ENCODE results near the gene POLR2B.
"Not testable (repeated sequence)": the region's sequence is repeated elsewhere in the genome, so short reads cannot be mapped to it uniquely, and the experiment has no call there.

POLR2B gene

GRCh38 chr4:56978750-56979303 lies at the start of gene POLR2B:
TSS of gene POLR2B (plus strand) at chr4:56978896. CDS start at chr4:56978986, 90 bp downstream.
- peak; percentile 95 for DNase-seq (ENCODE audit: low spot score)

GRCh38 chr4:56930638-56931037 lies 48.1 kb upstream of the POLR2B start:
- DNase-seq (ENCODE audit: low spot score) = no peak

- no peak for DNase-seq (ENCODE audit: low spot score)
Observed at GRCh38 chr4:56931924-56932323, 46.8 kb upstream of the POLR2B start.

DNA sequence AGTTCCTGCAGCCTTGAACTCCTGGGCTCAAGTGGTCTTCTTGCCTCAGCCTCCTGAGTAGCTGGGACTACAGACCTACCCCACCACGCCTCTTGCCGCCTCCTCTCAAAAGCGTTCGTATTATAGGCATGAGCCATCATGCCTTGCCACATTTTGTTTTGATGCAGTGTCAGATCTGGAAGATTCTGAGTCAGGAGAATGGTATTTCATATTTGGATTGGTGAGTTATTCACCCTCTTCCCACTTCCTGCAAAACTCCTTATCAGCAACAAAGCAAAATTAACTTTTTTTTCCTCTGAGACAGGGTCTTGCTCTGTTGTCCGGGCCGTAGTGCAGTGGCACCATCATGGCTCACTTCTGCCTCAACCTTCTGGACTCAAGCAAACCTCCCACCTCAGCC lies 41.4 kb upstream of the POLR2B start:
- DNase-seq (ENCODE audit: low spot score) = peak; percentile 70

DNA sequence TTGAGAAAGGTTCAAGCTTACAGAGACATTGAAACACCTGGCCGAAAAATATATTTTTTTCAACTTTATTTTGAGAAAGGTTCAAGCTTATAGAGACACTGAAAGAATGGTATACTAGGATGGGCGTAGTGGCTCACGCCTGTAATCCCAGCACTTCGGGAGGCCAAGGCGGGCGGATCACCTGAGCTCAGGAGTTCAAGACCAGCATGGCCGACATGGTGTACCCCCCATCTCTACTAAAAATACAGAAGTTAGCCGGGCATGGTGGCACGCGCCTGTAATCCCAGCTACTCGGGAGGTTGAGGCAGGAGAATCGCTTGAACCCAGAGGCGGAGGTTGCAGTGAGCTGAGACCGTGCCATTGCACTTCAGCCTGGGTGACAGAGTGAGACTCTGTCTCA lies 38.9 kb upstream of the POLR2B start:
- not testable (repeated sequence) for DNase-seq (ENCODE audit: low spot score)

GRCh38 chr4:56940403-56940802 lies 38.3 kb upstream of the POLR2B start:
- no peak for DNase-seq (ENCODE audit: low spot score)

- no peak for DNase-seq (ENCODE audit: low spot score)
Observed at GRCh38 chr4:56940971-56941370, 37.7 kb upstream of the POLR2B start.

DNA sequence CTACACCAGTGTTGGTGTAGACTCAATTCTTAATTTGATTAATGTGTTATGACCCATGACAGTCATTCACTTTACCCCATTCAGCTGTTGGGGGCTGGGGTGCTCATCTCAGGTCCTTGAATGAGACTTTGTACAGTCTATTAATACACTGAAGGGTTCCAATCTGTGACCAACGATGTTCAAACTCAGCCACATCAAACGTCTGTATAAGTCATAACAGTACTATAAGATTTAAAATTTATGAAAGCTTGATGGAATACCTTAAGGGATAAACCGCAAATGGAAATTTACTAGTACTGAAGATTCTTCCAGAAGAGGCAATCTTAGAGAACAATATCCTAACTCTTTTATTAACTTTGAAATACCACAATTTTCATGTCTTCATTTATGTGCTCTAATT lies 37.3 kb upstream of the POLR2B start:
- no peak for DNase-seq (ENCODE audit: low spot score)

DNA sequence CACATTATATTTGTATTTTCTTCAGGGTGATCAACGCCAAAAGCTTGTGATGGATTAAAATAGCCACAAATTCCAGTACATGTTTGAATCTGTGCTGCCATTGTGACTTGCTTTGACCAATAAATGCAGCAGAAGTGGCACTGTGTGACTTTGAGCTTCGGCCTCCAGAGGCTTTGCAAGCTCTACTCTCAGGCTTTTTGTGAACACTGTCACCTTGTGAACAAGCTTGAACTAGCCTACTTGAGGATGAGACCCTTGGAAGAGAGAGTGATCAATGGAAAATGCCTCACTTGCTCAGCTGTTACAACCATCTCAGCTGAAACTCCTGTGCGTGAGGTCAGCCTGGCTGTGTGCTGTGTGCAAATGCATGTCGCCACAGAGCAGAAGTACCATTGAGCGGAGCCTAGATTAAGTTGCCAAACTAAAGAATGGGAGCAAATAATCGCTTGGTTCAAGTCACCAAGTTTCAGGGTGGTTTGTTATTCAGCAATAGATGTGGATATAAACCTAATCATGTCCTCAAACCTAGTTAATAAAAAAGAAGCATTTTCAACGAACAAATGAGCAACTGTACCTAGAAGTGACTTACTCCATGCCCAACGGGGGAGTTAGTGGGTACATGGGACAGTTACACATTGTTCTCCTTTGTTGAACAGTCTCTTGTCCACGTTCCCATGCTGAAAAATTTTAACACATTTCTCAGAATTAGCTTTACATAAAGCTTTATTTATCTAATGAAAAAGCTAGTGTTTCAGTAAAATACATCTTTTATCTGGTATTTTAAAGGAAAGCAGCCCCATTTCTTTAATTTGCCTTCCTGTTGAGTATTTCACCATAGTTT lies 24.8 kb upstream of the POLR2B start:
- DNase-seq (ENCODE audit: low spot score) = no peak

GRCh38 chr4:56958111-56958517 lies 20.6 kb upstream of the POLR2B start:
- peak; percentile 93 for DNase-seq (ENCODE audit: low spot score)

- no peak for DNase-seq (ENCODE audit: low spot score)
Observed at GRCh38 chr4:56959100-56959499, 19.6 kb upstream of the POLR2B start.

DNA sequence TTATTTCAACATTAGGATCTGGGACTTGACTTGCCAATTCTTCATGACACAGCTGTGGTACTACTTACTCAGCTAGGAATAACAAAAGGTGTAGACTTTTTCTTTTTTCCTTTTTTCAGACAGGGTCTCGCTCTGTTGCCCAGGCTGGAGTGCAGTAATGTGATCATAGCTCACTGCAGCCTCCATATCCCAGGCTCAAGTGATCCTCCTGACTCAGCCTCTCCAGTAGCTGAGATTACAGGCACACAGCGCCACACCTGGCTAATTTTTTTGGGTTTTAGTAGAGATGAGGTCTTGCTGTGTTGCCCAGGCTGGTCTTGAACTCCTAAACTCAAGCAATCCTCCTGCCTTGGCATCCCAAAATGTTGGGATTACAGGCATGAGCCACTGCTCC lies 17.6 kb upstream of the POLR2B start:
- DNase-seq (ENCODE audit: low spot score) = no peak

DNA sequence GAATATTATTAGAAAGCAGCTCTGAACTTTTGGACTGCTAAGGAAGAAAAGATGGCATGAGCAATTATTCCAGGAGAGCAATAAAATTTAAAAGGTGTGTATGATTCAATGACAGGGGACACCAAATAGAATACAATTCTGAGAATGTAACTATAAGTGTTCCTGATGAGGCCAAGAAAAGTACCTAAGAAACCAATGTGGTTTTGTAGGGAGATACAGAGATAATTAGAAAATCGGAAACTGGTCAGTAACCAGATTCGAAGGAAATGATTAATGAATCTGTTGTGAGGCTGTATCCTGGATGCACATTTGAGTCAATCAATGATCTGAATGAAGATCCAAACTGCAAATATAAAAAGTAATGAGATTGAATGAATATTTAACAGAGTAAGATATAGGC lies 7.3 kb upstream of the POLR2B start:
- DNase-seq (ENCODE audit: low spot score) = no peak

DNA sequence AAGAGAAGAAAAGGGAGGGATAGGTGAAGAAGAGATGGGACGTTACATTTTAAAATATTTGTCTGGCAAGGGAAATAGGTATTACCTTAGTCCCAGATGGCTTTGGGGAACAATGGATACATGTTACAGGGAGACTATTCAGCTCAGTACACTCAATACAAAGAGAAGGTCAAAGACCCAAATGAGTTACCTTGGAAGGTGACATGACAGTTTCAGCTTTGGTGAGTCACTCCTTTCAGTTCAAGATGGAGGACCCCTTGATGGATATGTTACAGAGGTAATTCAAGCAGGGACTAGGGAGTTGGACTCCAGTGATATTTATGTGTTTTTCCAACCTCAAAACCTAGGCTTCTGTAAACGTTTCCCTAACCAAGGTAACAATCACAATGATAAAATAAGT lies 6.3 kb upstream of the POLR2B start:
- no peak for DNase-seq (ENCODE audit: low spot score)

DNA sequence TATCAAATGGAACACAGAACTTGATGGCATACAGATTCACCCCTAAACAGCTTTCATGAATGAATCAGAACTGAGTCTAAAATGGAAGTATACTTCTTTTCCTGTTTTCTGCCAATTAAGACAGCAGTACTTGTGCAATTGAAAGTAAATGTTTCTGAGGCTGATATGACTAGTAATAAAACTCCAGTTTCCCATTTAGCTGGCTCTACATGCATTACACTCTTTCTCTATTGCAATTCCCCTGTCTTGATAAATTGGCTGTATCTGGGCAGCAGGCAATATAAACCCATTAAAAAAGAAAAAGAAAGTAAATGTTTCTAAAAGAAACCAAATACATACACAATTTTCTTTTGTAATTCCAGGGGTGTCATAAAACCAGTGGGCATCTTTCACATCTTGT lies 5.9 kb upstream of the POLR2B start:
- no peak for DNase-seq (ENCODE audit: low spot score)

GRCh38 chr4:56973336-56973735 lies 5.4 kb upstream of the POLR2B start:
- DNase-seq (ENCODE audit: low spot score) = no peak

GRCh38 chr4:56976283-56976836 lies 2.3 kb upstream of the POLR2B start:
- peak; percentile 27 for DNase-seq (ENCODE audit: low spot score)

GRCh38 chr4:56976837-56977320 lies 1.8 kb upstream of the POLR2B start:
- DNase-seq (ENCODE audit: low spot score) = peak; percentile 55

GRCh38 chr4:56977321-56978012 lies 1.2 kb upstream of the POLR2B start, which contains the start of gene NOA1:
TSS of gene NOA1 (minus strand) at chr4:56977606. CDS start at chr4:56977585, 21 bp downstream.
- peak; percentile 97 for DNase-seq (ENCODE audit: low spot score)

DNA sequence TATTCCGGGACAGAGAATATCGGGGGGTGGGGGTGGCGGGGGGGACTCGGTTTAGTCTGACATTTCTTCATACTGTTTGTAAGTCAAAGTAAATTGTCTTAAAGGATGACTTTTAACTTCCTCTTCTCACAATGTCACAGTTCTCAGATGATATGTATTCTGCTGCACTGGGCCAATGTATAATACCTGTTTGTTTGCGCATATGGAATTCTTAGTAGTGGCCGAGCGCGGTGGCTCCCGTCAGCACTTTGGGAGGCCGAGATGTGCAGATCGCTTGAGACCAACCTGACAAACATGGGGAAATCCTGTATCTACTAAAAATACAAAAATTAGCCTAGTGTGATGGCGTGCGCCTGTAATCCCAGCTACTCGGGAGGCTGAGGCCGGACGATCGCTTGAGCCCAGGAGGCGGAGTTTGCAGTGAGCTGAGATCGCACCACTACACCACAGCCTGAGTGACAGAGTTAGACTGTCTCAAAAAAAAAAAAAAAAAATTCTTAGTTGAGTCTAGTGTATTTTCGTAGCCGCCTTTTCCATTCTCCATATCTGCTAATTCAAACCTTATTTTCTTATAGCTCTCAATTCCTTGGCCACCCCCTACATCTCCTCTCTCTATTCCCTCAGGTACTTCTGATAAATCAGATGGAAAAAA lies 851 bp downstream of the POLR2B start:
- DNase-seq (ENCODE audit: low spot score) = no peak

GRCh38 chr4:56981795-56982201 lies 3.1 kb downstream of the POLR2B start:
- peak; percentile 14 for DNase-seq (ENCODE audit: low spot score)

DNA sequence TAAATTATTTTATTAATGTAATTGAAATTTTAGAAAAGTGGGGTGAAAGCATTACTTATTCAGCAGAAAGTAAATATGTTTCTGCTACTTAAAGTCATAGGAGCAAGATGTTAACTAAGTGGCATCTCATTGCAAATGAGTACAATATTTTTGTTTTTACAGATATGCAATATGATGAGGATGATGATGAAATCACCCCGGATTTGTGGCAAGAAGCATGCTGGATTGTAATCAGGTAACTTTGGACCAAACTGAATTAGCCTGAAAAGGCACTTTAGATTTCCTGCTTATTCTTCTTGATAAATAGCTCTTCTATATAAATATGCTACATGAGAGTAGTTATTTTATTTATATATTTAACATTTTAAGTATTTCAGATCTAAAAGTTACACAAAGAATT lies 7.5 kb downstream of the POLR2B start:
- no peak for DNase-seq (ENCODE audit: low spot score)

Measured in AG20443 (cell line).